WTC11 (cell line): ENCODE data around the gene RFX3. TPM values are rescaled to one million over a fixed set of nuclear protein-coding genes. Genes with fewer than 3 reads are reported as not detected.

Experiments used
- ATAC-seq: fragments of 200-7000 bp; cut with Tn5 transposase; 2 replicates; pipeline ENCODE4 v1.10.0; 2021; ENCODE audit warnings: mild to moderate bottlenecking, moderate library complexity
- CTCF ChIA-PET: fragments of 300-600 bp; sonication (Branson Sonifier 250); formaldehyde crosslinking; loops from one replicate; lab custom pipeline; 2021; ENCODE audit warnings: antibody characterized with exemption; lab: Charles Lee
- POLR2A ChIA-PET: fragments of 350-600 bp; sonication (Branson Sonifier 250); formaldehyde crosslinking; loops from one replicate; lab custom pipeline; 2021; ENCODE audit warnings: antibody characterized with exemption; lab: Charles Lee
- DNase-seq: peaks from one replicate; pipeline ENCODE4 v3.0.0; 2021; ENCODE audit warnings: low spot score
- H3K27ac Mint-ChIP-seq: 2 replicates; pipeline ENCODE4 v1.8.0; 2021; ENCODE audit warnings: mixed read lengths
- H3K27me3 Mint-ChIP-seq: 2 replicates; pipeline ENCODE4 v1.8.0; 2021; ENCODE audit warnings: low read depth, mild to moderate bottlenecking, moderate library complexity, mixed read lengths
- H3K36me3 Mint-ChIP-seq: 2 replicates; pipeline ENCODE4 v1.8.0; 2021; ENCODE audit warnings: mixed read lengths
- H3K4me1 Mint-ChIP-seq: 2 replicates; pipeline ENCODE4 v1.8.0; 2022; ENCODE audit warnings: mixed read lengths
- H3K4me3 Mint-ChIP-seq: 2 replicates; pipeline ENCODE4 v1.8.0; 2021; ENCODE audit warnings: mild to moderate bottlenecking, moderate library complexity, mixed read lengths
- H3K9me3 Mint-ChIP-seq: 2 replicates; pipeline ENCODE4 v1.8.0; 2021; ENCODE audit warnings: mixed read lengths
- CREB1 ChIP-seq: sonication (generic); formaldehyde crosslinking; IDR thresholded peaks from 2 replicates; pipeline ENCODE4 v1.8.0; 2023; ENCODE audit warnings: mild to moderate bottlenecking, missing genetic modification reagents
- FOXK1 ChIP-seq: sonication (generic); formaldehyde crosslinking; IDR thresholded peaks from 2 replicates; pipeline ENCODE4 v1.8.0; 2022; ENCODE audit warnings: mild to moderate bottlenecking, moderate library complexity, missing genetic modification reagents
- GTF2I ChIP-seq: fragments of 250-450 bp; sonication (Bioruptor Pico); conservative IDR thresholded peaks from 2 replicates; pipeline ENCODE4 v1.4.0; 2021; ENCODE audit warnings: mild to moderate bottlenecking
- MXD4 ChIP-seq: fragments of 250-450 bp; sonication (Bioruptor Pico); IDR thresholded peaks from 2 replicates; pipeline ENCODE4 v1.8.0; 2021; ENCODE audit warnings: mild to moderate bottlenecking, moderate library complexity, borderline replicate concordance
- NFE2L1 ChIP-seq: sonication (generic); formaldehyde crosslinking; IDR thresholded peaks from 2 replicates; pipeline ENCODE4 v1.8.1; 2023; ENCODE audit warnings: missing genetic modification reagents
- TEAD1 ChIP-seq: sonication (generic); formaldehyde crosslinking; IDR thresholded peaks from 2 replicates; pipeline ENCODE4 v1.8.0; 2022; ENCODE audit warnings: mild to moderate bottlenecking, missing genetic modification reagents
- ZNF138 ChIP-seq: sonication (generic); formaldehyde crosslinking; conservative IDR thresholded peaks from 2 replicates; pipeline ENCODE4 v1.8.1; 2022; ENCODE audit warnings: mild to moderate bottlenecking, moderate library complexity, missing genetic modification reagents
- ZNF396 ChIP-seq: fragments of 250-450 bp; sonication (Bioruptor Pico); IDR thresholded peaks from 2 replicates; pipeline ENCODE4 v1.8.0; 2021; ENCODE audit warnings: mild to moderate bottlenecking, moderate library complexity, borderline replicate concordance
- total RNA-seq: library from RNA; stranded (reverse); gene quantifications from 3 replicates; pipeline ENCODE4 v1.2.3, GENCODE V29; 2021
- TF ChIP-seq, protein P1 (sequence below): sonication (generic); formaldehyde crosslinking; IDR thresholded peaks from 2 replicates; pipeline ENCODE4 v1.8.0; 2023; ENCODE audit warnings: missing genetic modification reagents, mild to moderate bottlenecking, borderline replicate concordance
- TF ChIP-seq, protein P2 (sequence below): sonication (generic); formaldehyde crosslinking; conservative IDR thresholded peaks from 2 replicates; pipeline ENCODE4 v1.8.1; 2022; ENCODE audit warnings: mild to moderate bottlenecking, missing genetic modification reagents
- TF ChIP-seq, protein P3 (sequence below): sonication (generic); formaldehyde crosslinking; IDR thresholded peaks from 2 replicates; pipeline ENCODE4 v1.8.0; 2022; ENCODE audit warnings: mild to moderate bottlenecking, missing genetic modification reagents
- TF ChIP-seq, protein P4 (sequence below): sonication (generic); formaldehyde crosslinking; IDR thresholded peaks from 2 replicates; pipeline ENCODE4 v1.8.1; 2022; ENCODE audit warnings: missing genetic modification reagents, borderline replicate concordance
- TF ChIP-seq, protein P5 (sequence below): sonication (generic); formaldehyde crosslinking; IDR thresholded peaks from 2 replicates; pipeline ENCODE4 v1.8.0; 2022; ENCODE audit warnings: mild to moderate bottlenecking, missing genetic modification reagents
- TF ChIP-seq, protein P6 (sequence below): fragments of 250-450 bp; sonication (Bioruptor Pico); IDR thresholded peaks from 2 replicates; pipeline ENCODE4 v1.9.0; 2021; ENCODE audit warnings: moderate library complexity, mild to moderate bottlenecking, inconsistent platforms, borderline replicate concordance
- TF ChIP-seq, protein P7 (sequence below): sonication (generic); formaldehyde crosslinking; IDR thresholded peaks from 2 replicates; pipeline ENCODE4 v1.8.1; 2023; ENCODE audit warnings: mild to moderate bottlenecking, moderate library complexity, missing genetic modification reagents

Gene RFX3
- total RNA-seq, 1 experiment from 2014 or later, result 13.7 TPM

DNA sequence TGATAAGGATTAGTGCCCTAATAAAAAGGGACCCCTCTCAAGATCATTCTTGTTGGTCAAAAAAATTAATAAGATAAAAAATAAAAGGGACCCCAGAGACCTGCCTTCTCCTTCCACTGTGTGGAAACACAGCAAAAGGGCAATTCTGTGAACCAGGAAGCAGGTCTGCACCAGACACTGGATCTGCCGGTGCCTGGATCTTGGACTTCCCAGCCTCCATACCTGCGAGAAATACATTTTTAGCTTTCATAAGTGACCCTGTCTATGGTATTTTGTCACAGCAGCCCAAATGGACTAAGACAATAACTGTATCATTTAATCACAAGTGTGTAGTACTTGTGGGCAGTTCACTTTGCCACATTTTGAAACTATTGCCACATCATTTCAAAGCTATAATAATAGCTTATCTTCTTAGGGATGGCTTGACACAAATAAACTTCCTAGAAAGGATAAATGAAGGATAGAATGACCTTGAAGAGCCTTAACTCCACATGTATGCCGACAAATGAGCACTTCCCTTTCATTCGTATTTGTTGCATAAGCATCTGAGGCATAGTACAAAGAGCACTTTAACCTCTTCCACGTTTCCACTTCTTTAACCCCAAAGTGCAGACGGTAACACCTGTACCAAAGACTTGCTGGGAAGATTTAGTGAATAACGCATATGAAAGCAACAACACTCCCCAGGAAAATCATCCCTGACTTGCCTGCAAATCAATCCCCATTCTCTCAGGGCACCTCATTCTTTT is 336.5 kb downstream of the RFX3 start:
- DNase-seq, result no peak
- TF ChIP-seq, protein P1, sequence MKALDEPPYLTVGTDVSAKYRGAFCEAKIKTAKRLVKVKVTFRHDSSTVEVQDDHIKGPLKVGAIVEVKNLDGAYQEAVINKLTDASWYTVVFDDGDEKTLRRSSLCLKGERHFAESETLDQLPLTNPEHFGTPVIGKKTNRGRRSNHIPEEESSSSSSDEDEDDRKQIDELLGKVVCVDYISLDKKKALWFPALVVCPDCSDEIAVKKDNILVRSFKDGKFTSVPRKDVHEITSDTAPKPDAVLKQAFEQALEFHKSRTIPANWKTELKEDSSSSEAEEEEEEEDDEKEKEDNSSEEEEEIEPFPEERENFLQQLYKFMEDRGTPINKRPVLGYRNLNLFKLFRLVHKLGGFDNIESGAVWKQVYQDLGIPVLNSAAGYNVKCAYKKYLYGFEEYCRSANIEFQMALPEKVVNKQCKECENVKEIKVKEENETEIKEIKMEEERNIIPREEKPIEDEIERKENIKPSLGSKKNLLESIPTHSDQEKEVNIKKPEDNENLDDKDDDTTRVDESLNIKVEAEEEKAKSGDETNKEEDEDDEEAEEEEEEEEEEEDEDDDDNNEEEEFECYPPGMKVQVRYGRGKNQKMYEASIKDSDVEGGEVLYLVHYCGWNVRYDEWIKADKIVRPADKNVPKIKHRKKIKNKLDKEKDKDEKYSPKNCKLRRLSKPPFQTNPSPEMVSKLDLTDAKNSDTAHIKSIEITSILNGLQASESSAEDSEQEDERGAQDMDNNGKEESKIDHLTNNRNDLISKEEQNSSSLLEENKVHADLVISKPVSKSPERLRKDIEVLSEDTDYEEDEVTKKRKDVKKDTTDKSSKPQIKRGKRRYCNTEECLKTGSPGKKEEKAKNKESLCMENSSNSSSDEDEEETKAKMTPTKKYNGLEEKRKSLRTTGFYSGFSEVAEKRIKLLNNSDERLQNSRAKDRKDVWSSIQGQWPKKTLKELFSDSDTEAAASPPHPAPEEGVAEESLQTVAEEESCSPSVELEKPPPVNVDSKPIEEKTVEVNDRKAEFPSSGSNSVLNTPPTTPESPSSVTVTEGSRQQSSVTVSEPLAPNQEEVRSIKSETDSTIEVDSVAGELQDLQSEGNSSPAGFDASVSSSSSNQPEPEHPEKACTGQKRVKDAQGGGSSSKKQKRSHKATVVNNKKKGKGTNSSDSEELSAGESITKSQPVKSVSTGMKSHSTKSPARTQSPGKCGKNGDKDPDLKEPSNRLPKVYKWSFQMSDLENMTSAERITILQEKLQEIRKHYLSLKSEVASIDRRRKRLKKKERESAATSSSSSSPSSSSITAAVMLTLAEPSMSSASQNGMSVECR (CRISPR knock-in tag), result no peak
- no peak for TF ChIP-seq MXD4 (CRISPR knock-in tag)
- TF ChIP-seq, protein P2, sequence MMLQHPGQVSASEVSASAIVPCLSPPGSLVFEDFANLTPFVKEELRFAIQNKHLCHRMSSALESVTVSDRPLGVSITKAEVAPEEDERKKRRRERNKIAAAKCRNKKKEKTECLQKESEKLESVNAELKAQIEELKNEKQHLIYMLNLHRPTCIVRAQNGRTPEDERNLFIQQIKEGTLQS, result no peak
- TF ChIP-seq, protein P3, sequence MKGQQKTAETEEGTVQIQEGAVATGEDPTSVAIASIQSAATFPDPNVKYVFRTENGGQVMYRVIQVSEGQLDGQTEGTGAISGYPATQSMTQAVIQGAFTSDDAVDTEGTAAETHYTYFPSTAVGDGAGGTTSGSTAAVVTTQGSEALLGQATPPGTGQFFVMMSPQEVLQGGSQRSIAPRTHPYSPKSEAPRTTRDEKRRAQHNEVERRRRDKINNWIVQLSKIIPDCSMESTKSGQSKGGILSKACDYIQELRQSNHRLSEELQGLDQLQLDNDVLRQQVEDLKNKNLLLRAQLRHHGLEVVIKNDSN (CRISPR knock-in tag), result no peak
- no peak overlapping the region for H3K4me3 Mint-ChIP-seq
- H3K9me3 Mint-ChIP-seq, result peaks cover 8% of the 10 kb centered on the region
- ATAC-seq, result no peak
- H3K27ac Mint-ChIP-seq, result no peak overlapping the region; the same call in 1 of the 2 replicates
- ChIA-PET POLR2A (no interaction called here), CTCF (no interaction called here)
- H3K27me3 Mint-ChIP-seq, result no peaks in the 10 kb centered on the region
- H3K4me1 Mint-ChIP-seq, result peaks cover 53% of the 10 kb centered on the region
- no peaks in the 10 kb centered on the region for H3K36me3 Mint-ChIP-seq

DNA sequence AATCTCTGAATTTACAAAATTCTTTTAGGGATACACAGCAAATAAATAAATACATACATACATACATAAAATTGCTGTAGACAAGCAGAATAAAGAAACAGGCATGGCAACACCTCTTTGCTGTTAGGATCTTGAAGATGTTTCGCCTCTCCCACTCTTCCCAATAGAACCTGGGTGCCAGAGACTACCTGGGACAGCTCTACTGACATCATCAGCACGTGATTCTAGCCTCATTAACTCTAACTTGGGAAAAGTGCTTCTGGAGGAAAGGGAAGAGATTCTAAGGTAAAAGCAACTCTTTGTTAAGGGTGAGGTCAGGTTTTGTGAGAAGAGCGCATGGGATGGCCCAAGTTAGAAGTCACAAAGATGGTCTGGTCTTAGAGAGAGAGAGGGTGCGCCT is 339.1 kb downstream of the RFX3 start:
- POLR2A ChIA-PET, result no interaction called here

More for the DNA sequence above, 339.1 kb downstream of the RFX3 start:
- Mint-ChIP-seq H3K27ac (no peak overlapping the region), H3K9me3 (peaks cover 8% of the 10 kb centered on the region), H3K4me3 (no peak overlapping the region), H3K27me3 (peaks cover 16% of the 10 kb centered on the region)
- no peak for DNase-seq
- TF ChIP-seq, protein P4, sequence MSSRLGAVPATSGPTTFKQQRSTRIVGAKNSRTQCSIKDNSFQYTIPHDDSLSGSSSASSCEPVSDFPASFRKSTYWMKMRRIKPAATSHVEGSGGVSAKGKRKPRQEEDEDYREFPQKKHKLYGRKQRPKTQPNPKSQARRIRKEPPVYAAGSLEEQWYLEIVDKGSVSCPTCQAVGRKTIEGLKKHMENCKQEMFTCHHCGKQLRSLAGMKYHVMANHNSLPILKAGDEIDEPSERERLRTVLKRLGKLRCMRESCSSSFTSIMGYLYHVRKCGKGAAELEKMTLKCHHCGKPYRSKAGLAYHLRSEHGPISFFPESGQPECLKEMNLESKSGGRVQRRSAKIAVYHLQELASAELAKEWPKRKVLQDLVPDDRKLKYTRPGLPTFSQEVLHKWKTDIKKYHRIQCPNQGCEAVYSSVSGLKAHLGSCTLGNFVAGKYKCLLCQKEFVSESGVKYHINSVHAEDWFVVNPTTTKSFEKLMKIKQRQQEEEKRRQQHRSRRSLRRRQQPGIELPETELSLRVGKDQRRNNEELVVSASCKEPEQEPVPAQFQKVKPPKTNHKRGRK (CRISPR knock-in tag), result no peak
- TF ChIP-seq, protein P5, sequence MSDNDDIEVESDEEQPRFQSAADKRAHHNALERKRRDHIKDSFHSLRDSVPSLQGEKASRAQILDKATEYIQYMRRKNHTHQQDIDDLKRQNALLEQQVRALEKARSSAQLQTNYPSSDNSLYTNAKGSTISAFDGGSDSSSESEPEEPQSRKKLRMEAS (CRISPR knock-in tag), result no peak
- TF ChIP-seq ZNF138 (CRISPR knock-in tag) (no peak), GTF2I (CRISPR knock-in tag) (no peak), FOXK1 (no peak), ZNF396 (CRISPR knock-in tag) (no peak), CREB1 (CRISPR knock-in tag) (no peak), NFE2L1 (CRISPR knock-in tag) (no peak), TEAD1 (CRISPR knock-in tag) (no peak)
- TF ChIP-seq, protein P6, sequence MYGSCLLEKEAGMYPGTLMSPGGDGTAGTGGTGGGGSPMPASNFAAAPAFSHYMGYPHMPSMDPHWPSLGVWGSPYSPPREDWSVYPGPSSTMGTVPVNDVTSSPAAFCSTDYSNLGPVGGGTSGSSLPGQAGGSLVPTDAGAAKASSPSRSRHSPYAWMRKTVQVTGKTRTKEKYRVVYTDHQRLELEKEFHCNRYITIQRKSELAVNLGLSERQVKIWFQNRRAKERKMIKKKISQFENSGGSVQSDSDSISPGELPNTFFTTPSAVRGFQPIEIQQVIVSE (CRISPR knock-in tag), result no peak
- TF ChIP-seq, protein P1 (CRISPR knock-in tag), result no peak
- TF ChIP-seq, protein P3 (CRISPR knock-in tag), result no peak
- TF ChIP-seq, protein P2, result no peak
- TF ChIP-seq, protein P7, sequence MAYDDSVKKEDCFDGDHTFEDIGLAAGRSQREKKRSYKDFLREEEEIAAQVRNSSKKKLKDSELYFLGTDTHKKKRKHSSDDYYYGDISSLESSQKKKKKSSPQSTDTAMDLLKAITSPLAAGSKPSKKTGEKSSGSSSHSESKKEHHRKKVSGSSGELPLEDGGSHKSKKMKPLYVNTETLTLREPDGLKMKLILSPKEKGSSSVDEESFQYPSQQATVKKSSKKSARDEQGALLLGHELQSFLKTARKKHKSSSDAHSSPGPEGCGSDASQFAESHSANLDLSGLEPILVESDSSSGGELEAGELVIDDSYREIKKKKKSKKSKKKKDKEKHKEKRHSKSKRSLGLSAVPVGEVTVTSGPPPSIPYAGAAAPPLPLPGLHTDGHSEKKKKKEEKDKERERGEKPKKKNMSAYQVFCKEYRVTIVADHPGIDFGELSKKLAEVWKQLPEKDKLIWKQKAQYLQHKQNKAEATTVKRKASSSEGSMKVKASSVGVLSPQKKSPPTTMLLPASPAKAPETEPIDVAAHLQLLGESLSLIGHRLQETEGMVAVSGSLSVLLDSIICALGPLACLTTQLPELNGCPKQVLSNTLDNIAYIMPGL (CRISPR knock-in tag), result no peak
- TF ChIP-seq, all 79 proteins: peak for 0
- H3K4me1 Mint-ChIP-seq, result peaks cover 39% of the 10 kb centered on the region
- H3K36me3 Mint-ChIP-seq, result no peaks in the 10 kb centered on the region
- CTCF ChIA-PET, result no interaction called here
- ATAC-seq, result 0 out of 2 replicates have a peak, but pooled peaks have one; percentile 15
